Erythroblast (primary cell): ENCODE data around the gene SLIT2.

Experiments used
- GATA1 ChIP-seq: IDR thresholded peaks from 2 replicates; pipeline ENCODE4 v1.6.1; 2011; ENCODE audit warnings: low read depth, mild to moderate bottlenecking, control low read depth, low read length, moderate library complexity
- POLR2A ChIP-seq: IDR thresholded peaks from 2 replicates; pipeline ENCODE4 v1.6.1; 2011; ENCODE audit warnings: mild to moderate bottlenecking, low read length

GRCh38 chr4:20287246-20287645, 35.5 kb downstream of the SLIT2 start:
- no peak for TF ChIP-seq POLR2A
- TF ChIP-seq GATA1, result no peak
